Testis (tissue), 2 donors: ENCODE data around the gene SDE2.

Source experiments
- POLR2A ChIP-seq: fragments of 450-650 bp; IDR thresholded peaks from one replicate; pipeline ENCODE4 v1.6.1; 2017; ENCODE audit warnings: antibody characterized with exemption, mild to moderate bottlenecking, moderate library complexity
- TF ChIP-seq, protein P1 (sequence below), 3 experiments: fragments of 450-650 bp in 2 of 3; fragments of 200-600 bp in 1 of 3; sonication (generic) in 1 of 3; IDR thresholded peaks; one replicate each; pipeline ENCODE4 v1.5.1; 2016 to 2019; ENCODE audit warnings: antibody characterized with exemption in 3 of 3, mild to moderate bottlenecking in 2 of 3, moderate library complexity in 1 of 3

DNA sequence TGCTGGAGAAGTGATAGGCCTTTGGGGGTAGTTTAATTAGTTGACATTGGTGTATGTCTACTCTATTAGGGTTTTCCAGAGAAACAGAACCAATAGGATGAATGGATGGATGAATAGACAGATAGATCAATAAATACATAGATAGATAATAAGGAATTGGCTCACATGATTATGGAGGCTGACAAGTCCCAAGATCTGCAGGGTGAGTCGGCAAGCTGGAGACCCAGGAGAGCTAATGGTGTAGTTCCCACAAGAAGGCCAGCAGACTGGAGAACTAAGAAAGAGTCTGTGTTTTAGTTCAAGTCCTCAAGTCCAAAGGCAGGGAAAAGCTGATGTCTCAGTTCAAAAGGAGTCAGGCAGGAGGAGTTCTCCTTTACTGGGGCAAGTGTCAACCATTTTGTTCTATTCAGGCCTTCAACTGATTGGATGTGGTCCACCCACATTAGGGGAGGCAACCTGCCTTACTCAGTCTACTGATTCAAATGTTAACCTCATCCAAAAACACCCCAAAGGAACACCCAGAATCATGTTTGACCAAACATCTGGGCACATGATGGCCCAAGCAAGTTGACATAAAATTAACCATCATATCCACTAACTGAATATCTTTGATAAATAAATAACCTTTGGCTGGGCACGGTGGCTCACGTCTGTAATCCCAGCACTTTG, 4.5 kb upstream of the SDE2 start:
- TF ChIP-seq, protein P1, sequence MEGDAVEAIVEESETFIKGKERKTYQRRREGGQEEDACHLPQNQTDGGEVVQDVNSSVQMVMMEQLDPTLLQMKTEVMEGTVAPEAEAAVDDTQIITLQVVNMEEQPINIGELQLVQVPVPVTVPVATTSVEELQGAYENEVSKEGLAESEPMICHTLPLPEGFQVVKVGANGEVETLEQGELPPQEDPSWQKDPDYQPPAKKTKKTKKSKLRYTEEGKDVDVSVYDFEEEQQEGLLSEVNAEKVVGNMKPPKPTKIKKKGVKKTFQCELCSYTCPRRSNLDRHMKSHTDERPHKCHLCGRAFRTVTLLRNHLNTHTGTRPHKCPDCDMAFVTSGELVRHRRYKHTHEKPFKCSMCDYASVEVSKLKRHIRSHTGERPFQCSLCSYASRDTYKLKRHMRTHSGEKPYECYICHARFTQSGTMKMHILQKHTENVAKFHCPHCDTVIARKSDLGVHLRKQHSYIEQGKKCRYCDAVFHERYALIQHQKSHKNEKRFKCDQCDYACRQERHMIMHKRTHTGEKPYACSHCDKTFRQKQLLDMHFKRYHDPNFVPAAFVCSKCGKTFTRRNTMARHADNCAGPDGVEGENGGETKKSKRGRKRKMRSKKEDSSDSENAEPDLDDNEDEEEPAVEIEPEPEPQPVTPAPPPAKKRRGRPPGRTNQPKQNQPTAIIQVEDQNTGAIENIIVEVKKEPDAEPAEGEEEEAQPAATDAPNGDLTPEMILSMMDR (IDR thresholded peaks at IDR 0.05), result no peak
- TF ChIP-seq POLR2A, result no peak
